Peyer's patch (tissue), 4 donors: ENCODE measurements around the gene PROK1. TPM values are rescaled to one million over a fixed set of nuclear protein-coding genes. Genes with fewer than 3 reads are reported as not detected.

ENCODE experiments used
- DNase-seq, 3 donors: peaks; one replicate each; pipeline ENCODE4 v3.0.0-alpha.2; 2017 to 2019
- H3K27ac ChIP-seq, 4 donors: fragments of 200-600 bp; sonication (generic); one replicate each; pipeline ENCODE4 v1.5.1; 2016 to 2019
- H3K27me3 ChIP-seq, 2 donors: fragments of 200-600 bp; sonication (generic); one replicate each; pipeline ENCODE4 v1.5.1; 2019
- H3K36me3 ChIP-seq, 3 donors: fragments of 200-600 bp; sonication (generic); one replicate each; pipeline ENCODE4 v1.5.1; 2016 to 2019
- H3K4me1 ChIP-seq, 4 donors: fragments of 200-600 bp; sonication (generic); one replicate each; pipeline ENCODE4 v1.5.1; 2016 to 2019
- H3K4me3 ChIP-seq, 4 donors: fragments of 200-600 bp; sonication (generic); 1 replicate in 3 of 4; 2 replicates in 1 of 4; pipeline ENCODE4 v1.5.1; 2016 to 2019; ENCODE audit warnings: mild to moderate bottlenecking in 1 of 4
- H3K9me3 ChIP-seq, 4 donors: fragments of 200-600 bp; sonication (generic); one replicate each; pipeline ENCODE4 v1.5.1; 2016 to 2019; ENCODE audit warnings: mild to moderate bottlenecking in 1 of 4
- POLR2A ChIP-seq, 2 donors: fragments of 450-650 bp; IDR thresholded peaks; one replicate each; pipeline ENCODE4 v1.5.1; 2017; ENCODE audit warnings: antibody characterized with exemption in 2 of 2, mild to moderate bottlenecking in 2 of 2, moderate library complexity in 2 of 2
- total RNA-seq, 4 donors: library from RNA; depleted of rRNA; stranded (reverse); fragments of >200 nt; gene quantifications; one replicate each; pipeline ENCODE4 v1.1.0, GENCODE V29; 2016
- TF ChIP-seq, protein P1 (sequence below), 6 experiments: fragments of 450-650 bp in 4 of 6; fragments of 200-600 bp in 2 of 6; sonication (generic) in 1 of 6; IDR thresholded peaks; one replicate each; pipeline ENCODE4 v1.5.1; 2017 to 2019; ENCODE audit warnings: antibody characterized with exemption in 6 of 6, mild to moderate bottlenecking in 3 of 6, moderate library complexity in 1 of 6

Gene PROK1
- total RNA-seq, 4 donors from 2014 or later = not detected

- Histone ChIP-seq H3K4me3 (no peak overlapping the region), H3K4me1 (no peaks in the 10 kb centered on the region), H3K36me3 (no peaks in the 10 kb centered on the region), H3K27me3 (no peaks in the 10 kb centered on the region), H3K27ac (no peak overlapping the region), H3K9me3 (no peaks in the 10 kb centered on the region)
- TF ChIP-seq POLR2A (IDR thresholded peaks at IDR 0.05) = no peak
- TF ChIP-seq, protein P1, sequence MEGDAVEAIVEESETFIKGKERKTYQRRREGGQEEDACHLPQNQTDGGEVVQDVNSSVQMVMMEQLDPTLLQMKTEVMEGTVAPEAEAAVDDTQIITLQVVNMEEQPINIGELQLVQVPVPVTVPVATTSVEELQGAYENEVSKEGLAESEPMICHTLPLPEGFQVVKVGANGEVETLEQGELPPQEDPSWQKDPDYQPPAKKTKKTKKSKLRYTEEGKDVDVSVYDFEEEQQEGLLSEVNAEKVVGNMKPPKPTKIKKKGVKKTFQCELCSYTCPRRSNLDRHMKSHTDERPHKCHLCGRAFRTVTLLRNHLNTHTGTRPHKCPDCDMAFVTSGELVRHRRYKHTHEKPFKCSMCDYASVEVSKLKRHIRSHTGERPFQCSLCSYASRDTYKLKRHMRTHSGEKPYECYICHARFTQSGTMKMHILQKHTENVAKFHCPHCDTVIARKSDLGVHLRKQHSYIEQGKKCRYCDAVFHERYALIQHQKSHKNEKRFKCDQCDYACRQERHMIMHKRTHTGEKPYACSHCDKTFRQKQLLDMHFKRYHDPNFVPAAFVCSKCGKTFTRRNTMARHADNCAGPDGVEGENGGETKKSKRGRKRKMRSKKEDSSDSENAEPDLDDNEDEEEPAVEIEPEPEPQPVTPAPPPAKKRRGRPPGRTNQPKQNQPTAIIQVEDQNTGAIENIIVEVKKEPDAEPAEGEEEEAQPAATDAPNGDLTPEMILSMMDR (IDR thresholded peaks at IDR 0.05) = no peak
- DNase-seq = no peak
These were observed 21.6 kb downstream of the PROK1 start for GRCh38 chr1:110472546-110472945.

GRCh38 chr1:110474444-110474843, 23.5 kb downstream of the PROK1 start:
- no peaks in the 10 kb centered on the region for H3K27me3 ChIP-seq
- no peak overlapping the region for H3K4me3 ChIP-seq
- H3K36me3 ChIP-seq = no peaks in the 10 kb centered on the region
- no peaks in the 10 kb centered on the region for H3K4me1 ChIP-seq
- no peaks in the 10 kb centered on the region for H3K9me3 ChIP-seq
- no peak for TF ChIP-seq POLR2A (IDR thresholded peaks at IDR 0.05)
- TF ChIP-seq, protein P1 (IDR thresholded peaks at IDR 0.05) = no peak
- peak in 1 of 3 donors; percentile 24 for DNase-seq
- no peak overlapping the region for H3K27ac ChIP-seq

- Histone ChIP-seq H3K27ac (no peak overlapping the region), H3K36me3 (no peaks in the 10 kb centered on the region), H3K27me3 (no peaks in the 10 kb centered on the region), H3K9me3 (no peaks in the 10 kb centered on the region), H3K4me3 (no peak overlapping the region), H3K4me1 (no peaks in the 10 kb centered on the region)
- DNase-seq = peak in 1 of 3 donors; percentile 14
- no peak for TF ChIP-seq POLR2A (IDR thresholded peaks at IDR 0.05)
- TF ChIP-seq, protein P1 (IDR thresholded peaks at IDR 0.05) = no peak
These were observed 24.5 kb downstream of the PROK1 start for GRCh38 chr1:110475362-110476027.

- H3K4me1 ChIP-seq = no peaks in the 10 kb centered on the region
- H3K27me3 ChIP-seq = no peaks in the 10 kb centered on the region
- no peak for DNase-seq
- no peak overlapping the region for H3K4me3 ChIP-seq
- H3K36me3 ChIP-seq = no peaks in the 10 kb centered on the region
- TF ChIP-seq POLR2A (IDR thresholded peaks at IDR 0.05) = no peak
- TF ChIP-seq, protein P1 (IDR thresholded peaks at IDR 0.05) = no peak
- no peak overlapping the region for H3K27ac ChIP-seq
- no peaks in the 10 kb centered on the region for H3K9me3 ChIP-seq
These were observed 25.2 kb downstream of the PROK1 start for GRCh38 chr1:110476028-110476765.

DNA sequence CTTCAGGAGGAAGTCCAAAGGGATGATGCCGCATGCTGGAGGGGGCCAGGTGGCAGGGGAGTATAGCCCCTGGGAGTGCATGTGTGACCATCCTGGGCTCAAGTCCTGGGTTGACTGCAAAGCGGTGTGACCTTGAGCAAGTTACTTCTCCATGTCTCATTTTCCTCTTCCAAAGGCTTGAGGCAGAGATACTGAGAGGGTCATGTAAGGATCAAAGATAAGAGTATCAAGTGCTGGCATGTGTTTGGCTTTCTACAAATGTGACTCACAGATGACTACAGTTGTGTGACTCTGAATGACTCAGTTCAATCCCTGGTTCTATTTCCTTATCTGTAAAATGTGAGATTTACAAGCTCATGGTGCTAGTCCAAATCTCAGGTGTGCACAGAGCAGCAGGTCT, 26.1 kb downstream of the PROK1 start:
- no peak for DNase-seq
- Histone ChIP-seq H3K27me3 (no peaks in the 10 kb centered on the region), H3K9me3 (no peaks in the 10 kb centered on the region), H3K4me1 (no peaks in the 10 kb centered on the region), H3K36me3 (no peaks in the 10 kb centered on the region), H3K27ac (peak overlapping the region in 1 of 4 donors; percentile 15), H3K4me3 (no peak overlapping the region)
- TF ChIP-seq, protein P1 (IDR thresholded peaks at IDR 0.05) = no peak
